HCT116 (cell line): Measurements from ENCODE around the gene SNRPA.

ENCODE experiments used
- CEBPB ChIP-seq: IDR thresholded peaks from 2 replicates; pipeline ENCODE4 v1.6.1; 2012; ENCODE audit warnings: low read depth
- EZH2 ChIP-seq: fragments of 200-600 bp; sonication (generic); IDR thresholded peaks from 2 replicates; pipeline ENCODE4 v1.6.1; 2017; ENCODE audit warnings: antibody characterized with exemption, mixed run types
- FOSL1 ChIP-seq: IDR thresholded peaks from 2 replicates; pipeline ENCODE4 v1.6.1; 2012; ENCODE audit warnings: low read depth
- JUND ChIP-seq: IDR thresholded peaks from 2 replicates; pipeline ENCODE4 v1.6.1; 2012
- POLR2A ChIP-seq: IDR thresholded peaks from 2 replicates; pipeline ENCODE4 v1.7.0; 2011; ENCODE audit warnings: borderline replicate concordance; ENCODE audit not compliant: insufficient read depth, insufficient read length; ENCODE audit errors: extremely low read depth
- RAD21 ChIP-seq: IDR thresholded peaks from 2 replicates; pipeline ENCODE4 v1.6.1; 2012; ENCODE audit warnings: low read depth, mild to moderate bottlenecking
- TF ChIP-seq, protein P1 (sequence below), 3 experiments: fragments of 200-600 bp in 1 of 3; sonication (generic) in 1 of 3; IDR thresholded peaks in 2 of 3; conservative IDR thresholded peaks in 1 of 3; 2 replicates each; pipeline ENCODE4 v1.5.1; 2012 to 2017; ENCODE audit warnings: low read depth in 2 of 3, low read length in 2 of 3, antibody characterized with exemption in 1 of 3, borderline replicate concordance in 1 of 3, control low read depth in 1 of 3, mild to moderate bottlenecking in 1 of 3, mixed read lengths in 1 of 3, mixed run types in 1 of 3, moderate library complexity in 1 of 3; ENCODE audit not compliant: insufficient read depth in 1 of 3
- TF ChIP-seq, protein P2 (sequence below): IDR thresholded peaks from 2 replicates; pipeline ENCODE4 v1.6.1; 2012; ENCODE audit warnings: low read depth
- TF ChIP-seq, protein P3 (sequence below): IDR thresholded peaks from 2 replicates; pipeline ENCODE4 v1.6.1; 2011; ENCODE audit warnings: mild to moderate bottlenecking, low read length, moderate library complexity; ENCODE audit not compliant: insufficient replicate concordance; ENCODE audit errors: extremely low read depth

DNA sequence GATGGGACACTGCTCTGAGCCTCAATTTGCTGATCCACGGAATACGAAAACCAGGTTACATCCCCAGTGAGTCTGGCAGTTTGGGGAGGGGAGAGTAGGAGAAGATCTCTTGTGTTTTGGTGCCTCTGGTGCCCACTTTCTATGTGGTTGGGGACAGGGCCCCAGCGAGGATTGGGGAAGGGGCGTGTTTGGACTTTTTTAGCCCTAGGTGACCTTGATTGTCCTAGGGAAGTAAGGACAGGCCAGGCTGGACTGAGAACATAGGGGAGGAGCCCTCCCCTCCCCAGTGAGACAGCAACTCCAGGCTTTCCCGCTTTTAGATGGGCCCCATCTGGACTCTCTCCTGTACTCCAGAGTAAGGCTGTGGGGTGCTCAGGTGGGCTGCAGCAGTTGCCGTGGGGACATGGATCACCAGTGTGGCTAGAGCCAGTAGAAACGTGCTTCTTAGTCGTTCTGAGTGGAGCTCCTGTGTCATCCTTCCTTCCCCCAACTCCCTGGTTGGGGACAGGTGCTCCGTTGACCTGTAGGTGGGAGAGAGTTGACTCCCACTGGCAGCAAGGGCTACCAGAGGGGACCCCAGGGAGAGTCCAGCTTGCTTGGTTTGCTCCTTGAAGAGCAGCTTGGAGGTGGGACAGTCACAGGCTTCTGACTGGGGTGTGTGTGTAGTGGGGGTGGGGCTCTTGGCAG is 52.3 kb downstream of the SNRPA start:
- TF ChIP-seq, protein P1, sequence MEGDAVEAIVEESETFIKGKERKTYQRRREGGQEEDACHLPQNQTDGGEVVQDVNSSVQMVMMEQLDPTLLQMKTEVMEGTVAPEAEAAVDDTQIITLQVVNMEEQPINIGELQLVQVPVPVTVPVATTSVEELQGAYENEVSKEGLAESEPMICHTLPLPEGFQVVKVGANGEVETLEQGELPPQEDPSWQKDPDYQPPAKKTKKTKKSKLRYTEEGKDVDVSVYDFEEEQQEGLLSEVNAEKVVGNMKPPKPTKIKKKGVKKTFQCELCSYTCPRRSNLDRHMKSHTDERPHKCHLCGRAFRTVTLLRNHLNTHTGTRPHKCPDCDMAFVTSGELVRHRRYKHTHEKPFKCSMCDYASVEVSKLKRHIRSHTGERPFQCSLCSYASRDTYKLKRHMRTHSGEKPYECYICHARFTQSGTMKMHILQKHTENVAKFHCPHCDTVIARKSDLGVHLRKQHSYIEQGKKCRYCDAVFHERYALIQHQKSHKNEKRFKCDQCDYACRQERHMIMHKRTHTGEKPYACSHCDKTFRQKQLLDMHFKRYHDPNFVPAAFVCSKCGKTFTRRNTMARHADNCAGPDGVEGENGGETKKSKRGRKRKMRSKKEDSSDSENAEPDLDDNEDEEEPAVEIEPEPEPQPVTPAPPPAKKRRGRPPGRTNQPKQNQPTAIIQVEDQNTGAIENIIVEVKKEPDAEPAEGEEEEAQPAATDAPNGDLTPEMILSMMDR (IDR thresholded peaks at IDR 0.05 in 2 of 3, conservative IDR thresholded peaks at IDR 0.05 in 1 of 3; ENCODE audit: borderline replicate concordance in 1 of 3, insufficient read depth in 1 of 3, low read depth in 2 of 3, low read length in 2 of 3), result no peak
- TF ChIP-seq EZH2 (no peak), RAD21 (no peak), CEBPB (no peak), JUND (no peak), POLR2A (no peak), FOSL1 (no peak)
- TF ChIP-seq, protein P2, sequence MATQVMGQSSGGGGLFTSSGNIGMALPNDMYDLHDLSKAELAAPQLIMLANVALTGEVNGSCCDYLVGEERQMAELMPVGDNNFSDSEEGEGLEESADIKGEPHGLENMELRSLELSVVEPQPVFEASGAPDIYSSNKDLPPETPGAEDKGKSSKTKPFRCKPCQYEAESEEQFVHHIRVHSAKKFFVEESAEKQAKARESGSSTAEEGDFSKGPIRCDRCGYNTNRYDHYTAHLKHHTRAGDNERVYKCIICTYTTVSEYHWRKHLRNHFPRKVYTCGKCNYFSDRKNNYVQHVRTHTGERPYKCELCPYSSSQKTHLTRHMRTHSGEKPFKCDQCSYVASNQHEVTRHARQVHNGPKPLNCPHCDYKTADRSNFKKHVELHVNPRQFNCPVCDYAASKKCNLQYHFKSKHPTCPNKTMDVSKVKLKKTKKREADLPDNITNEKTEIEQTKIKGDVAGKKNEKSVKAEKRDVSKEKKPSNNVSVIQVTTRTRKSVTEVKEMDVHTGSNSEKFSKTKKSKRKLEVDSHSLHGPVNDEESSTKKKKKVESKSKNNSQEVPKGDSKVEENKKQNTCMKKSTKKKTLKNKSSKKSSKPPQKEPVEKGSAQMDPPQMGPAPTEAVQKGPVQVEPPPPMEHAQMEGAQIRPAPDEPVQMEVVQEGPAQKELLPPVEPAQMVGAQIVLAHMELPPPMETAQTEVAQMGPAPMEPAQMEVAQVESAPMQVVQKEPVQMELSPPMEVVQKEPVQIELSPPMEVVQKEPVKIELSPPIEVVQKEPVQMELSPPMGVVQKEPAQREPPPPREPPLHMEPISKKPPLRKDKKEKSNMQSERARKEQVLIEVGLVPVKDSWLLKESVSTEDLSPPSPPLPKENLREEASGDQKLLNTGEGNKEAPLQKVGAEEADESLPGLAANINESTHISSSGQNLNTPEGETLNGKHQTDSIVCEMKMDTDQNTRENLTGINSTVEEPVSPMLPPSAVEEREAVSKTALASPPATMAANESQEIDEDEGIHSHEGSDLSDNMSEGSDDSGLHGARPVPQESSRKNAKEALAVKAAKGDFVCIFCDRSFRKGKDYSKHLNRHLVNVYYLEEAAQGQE, result no peak
- TF ChIP-seq, protein P3, sequence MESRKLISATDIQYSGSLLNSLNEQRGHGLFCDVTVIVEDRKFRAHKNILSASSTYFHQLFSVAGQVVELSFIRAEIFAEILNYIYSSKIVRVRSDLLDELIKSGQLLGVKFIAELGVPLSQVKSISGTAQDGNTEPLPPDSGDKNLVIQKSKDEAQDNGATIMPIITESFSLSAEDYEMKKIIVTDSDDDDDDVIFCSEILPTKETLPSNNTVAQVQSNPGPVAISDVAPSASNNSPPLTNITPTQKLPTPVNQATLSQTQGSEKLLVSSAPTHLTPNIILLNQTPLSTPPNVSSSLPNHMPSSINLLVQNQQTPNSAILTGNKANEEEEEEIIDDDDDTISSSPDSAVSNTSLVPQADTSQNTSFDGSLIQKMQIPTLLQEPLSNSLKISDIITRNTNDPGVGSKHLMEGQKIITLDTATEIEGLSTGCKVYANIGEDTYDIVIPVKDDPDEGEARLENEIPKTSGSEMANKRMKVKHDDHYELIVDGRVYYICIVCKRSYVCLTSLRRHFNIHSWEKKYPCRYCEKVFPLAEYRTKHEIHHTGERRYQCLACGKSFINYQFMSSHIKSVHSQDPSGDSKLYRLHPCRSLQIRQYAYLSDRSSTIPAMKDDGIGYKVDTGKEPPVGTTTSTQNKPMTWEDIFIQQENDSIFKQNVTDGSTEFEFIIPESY, result no peak
